ENCODE measurements around the gene NIPSNAP3A.
"Not testable (repeated sequence)": the region's sequence is repeated elsewhere in the genome, so short reads cannot be mapped to it uniquely, and the experiment has no call there.

Gene NIPSNAP3A

GRCh38 chr9:104747565-104748358, at the start of gene NIPSNAP3A:
Gene NIPSNAP3A, plus strand, starts transcription at chr9:104747683. Its CDS starts 110 bp downstream, at chr9:104747793.
- DNase-seq (ENCODE audit: low spot score): peak; percentile 89

GRCh38 chr9:104700306-104700705, 47.2 kb upstream of the NIPSNAP3A start:
- DNase-seq (ENCODE audit: low spot score): no peak

DNA sequence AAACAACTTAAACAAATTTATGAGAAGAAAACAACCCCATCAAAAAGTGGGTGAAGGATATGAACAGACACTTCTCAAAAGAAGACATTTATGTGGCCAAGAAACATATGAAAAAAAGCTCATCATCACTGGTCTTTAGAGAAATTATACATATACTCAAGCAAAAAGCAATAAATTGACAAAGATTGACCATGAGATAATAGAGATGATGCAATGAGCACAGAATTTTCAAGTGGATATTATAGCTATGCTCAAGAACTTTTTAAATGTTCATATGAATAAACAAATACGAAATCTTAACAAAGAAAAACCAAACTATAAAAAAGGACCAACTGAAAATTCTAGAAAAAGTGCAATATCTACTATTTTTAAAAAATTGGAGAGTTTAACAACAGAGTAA, 38.7 kb upstream of the NIPSNAP3A start:
- DNase-seq (ENCODE audit: low spot score): not testable (repeated sequence)

DNA sequence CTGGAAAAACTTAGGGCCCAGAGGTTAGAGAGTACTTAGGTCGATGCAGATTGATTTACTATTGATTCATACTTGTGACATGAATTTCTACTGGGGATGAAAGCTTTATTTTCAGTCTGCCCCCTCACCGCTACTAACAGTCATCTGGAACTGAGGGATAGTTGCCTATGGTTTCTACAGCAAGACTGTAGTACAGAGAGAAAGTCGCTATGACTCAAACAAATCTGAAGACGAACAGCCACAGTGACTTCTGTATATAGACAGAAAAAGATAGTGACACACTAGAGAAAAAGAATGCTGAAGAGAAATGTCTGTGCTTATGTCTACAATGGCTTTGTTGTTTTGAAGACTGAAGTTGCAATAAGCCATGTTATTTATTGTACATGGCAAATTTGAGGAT, 35.9 kb upstream of the NIPSNAP3A start:
- no peak for DNase-seq (ENCODE audit: low spot score)

GRCh38 chr9:104725014-104725413, 22.5 kb upstream of the NIPSNAP3A start:
- no peak for DNase-seq (ENCODE audit: low spot score)

DNA sequence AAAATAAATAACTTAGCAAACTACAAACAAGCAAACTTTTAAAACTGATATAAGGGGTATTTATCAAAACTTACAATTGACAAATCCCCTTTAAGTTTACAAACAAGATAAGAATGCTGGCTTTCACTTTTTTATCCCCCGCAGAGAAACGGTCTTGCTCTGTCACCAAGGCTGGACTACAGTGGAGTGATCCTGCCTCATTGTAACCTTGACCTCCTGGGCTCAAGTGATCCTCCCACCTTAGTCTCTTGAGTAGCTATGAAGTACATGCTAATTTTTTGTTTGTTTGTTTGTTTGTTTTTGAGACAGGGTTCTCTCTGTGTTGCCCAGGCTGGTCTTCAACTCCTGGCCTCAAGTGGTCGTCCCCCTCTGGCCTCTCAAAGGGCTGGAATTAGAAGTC, 9.0 kb upstream of the NIPSNAP3A start:
- DNase-seq (ENCODE audit: low spot score): no peak

DNA sequence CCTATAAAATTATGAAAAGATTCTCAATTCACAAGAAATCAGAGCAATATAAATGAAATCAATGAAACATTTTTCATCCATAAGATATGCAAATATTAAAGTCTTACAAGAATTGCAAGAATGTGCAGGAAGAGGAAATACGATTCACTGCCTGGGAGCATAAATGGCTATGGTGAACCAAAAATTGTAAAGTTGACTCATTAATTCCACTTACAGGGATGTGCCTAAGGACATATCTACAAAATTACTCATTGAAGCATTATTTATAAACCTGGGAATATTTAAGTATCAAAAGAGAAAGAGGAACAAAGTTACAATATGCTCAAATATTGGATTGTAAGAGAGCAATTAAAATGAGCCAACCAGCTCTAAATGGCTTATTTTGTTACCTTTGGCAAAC, 6.9 kb upstream of the NIPSNAP3A start:
- peak; percentile 50 for DNase-seq (ENCODE audit: low spot score)

- DNase-seq (ENCODE audit: low spot score): peak; percentile 53
Measured at GRCh38 chr9:104743376-104743985, 4.0 kb upstream of the NIPSNAP3A start.

DNA sequence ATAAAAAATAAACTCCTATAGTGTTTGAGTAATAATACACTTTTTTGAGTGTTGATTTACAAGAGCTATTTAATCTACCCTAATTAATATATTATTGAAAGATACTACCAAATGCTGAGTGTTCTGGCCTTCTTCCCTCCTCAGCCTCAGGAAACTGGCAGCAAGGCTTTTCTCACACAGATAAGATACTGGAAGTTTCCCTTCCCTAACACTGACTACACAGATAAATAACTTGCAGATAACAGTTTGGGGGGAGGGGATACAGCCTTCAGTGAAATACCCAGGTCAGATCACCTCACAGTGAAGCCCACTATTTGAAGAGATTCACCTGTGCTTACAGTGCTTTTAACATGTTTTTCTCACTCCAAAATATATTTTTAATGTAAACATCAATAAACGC, 1.6 kb upstream of the NIPSNAP3A start:
- DNase-seq (ENCODE audit: low spot score): no peak

GRCh38 chr9:104746285-104746684, 1.2 kb upstream of the NIPSNAP3A start:
- DNase-seq (ENCODE audit: low spot score): no peak

DNA sequence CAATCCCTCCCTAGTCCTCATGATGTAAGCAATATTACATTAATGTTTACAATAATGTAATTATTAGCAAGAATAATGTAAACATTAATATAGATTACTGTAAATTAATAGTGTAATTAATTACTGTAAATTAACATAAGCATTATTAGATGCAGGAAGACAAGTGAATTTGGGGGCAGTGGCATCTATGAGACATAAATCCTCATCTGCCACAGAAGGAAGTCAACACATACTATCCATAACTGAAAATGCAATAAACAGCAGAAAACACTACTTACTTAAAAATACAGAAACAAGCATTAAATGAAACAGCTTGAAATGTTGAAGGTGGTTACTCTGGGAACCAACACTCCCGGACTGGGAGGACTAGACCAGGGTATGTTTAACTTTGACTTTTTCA, 685 bp upstream of the NIPSNAP3A start:
- no peak for DNase-seq (ENCODE audit: low spot score)

DNA sequence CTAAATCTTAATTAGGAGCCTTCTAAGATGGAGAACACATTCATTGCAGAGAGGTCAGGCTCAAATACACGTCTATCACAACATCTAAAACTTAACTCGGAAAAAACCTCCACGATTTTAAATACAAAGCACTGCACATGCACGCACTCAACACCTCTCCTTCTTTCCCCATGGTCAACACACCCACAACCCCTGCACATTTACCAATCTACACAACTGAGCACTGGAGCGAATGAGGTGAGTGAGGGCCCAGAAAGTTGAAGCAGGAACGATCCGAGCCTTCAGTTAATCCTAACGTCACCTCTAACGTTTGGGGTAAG, 278 bp upstream of the NIPSNAP3A start:
- no peak for DNase-seq (ENCODE audit: low spot score)

DNA sequence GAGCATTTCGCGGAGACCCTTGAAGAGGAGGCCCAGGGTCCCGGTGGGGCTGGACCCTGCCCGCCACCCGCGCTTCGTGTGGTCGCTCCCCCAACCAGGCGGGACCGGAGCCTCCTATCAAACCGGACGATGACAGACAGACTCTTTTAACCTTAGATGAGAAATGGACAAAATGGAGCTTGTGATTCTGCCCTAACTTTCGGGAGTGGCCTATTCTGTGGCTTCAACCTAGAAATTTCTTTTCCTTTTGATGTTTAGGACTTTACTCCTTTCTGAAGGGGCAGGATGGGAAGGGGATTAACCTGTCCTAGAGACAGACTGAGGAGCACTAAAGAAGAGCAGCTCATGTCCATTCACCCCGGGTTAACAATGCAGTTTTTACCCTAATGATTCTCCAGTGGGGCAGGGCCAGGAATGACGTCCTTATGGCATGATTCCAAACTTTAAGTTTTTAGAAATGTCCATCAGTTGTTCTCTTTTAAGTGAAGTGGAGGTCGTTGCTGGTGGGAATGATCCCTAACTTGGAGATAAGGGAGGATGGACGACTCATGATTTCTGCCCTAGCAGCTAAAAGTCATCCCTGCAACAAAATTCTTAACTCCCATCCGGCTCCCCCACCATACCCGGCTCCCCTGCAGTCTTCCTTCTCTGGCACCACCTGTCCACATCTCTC, 1.0 kb downstream of the NIPSNAP3A start:
- DNase-seq (ENCODE audit: low spot score): peak; percentile 43

DNA sequence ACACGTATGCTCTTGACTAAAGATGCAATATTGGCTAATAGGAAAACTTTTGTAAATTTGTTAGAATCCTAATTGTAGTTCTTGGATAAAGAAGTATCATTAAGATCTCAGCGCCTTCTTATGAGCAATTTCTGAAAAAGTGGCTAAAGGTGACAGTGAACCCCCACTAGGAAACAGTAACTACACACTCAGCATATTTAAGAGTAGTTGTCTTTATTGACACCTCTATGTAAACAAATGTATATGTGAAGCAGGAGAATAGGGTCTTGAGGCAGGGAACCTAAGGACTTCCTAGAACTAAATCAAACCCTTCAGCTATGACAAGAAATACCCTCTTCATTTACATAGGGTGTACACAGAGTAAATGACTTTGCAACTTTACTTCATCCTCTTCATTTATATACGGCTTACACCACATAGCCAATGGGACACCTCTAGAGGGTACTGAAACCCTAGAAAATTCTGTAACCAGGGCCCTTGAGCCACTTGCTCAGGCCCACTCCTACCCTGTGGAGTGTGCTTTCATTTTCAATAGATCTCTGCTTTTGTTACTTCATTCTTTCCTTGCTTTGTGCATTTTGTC, 2.8 kb downstream of the NIPSNAP3A start:
- DNase-seq (ENCODE audit: low spot score): no peak

GRCh38 chr9:104758974-104759373, 11.5 kb downstream of the NIPSNAP3A start:
- DNase-seq (ENCODE audit: low spot score): no peak

- DNase-seq (ENCODE audit: low spot score): no peak
Measured at GRCh38 chr9:104765138-104765537, 17.7 kb downstream of the NIPSNAP3A start.

DNA sequence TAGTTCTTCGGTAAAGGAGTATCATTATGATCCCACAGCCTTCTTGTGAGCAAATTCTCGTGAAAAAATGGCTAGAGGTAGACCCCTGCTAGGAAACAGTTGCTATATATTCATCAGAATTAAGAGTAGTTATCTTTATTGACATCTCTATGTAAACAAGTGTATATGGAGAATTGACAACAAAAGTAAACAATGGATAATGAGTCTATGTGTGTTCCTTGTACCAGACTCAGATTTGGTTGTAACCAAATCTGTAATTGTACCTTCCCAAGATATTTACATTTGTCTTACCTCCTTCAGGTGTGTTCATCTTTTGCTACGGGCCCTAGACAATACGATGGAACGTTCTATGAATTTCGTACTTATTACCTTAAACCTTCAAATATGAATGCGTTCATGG, 18.5 kb downstream of the NIPSNAP3A start:
- DNase-seq (ENCODE audit: low spot score): no peak

DNA sequence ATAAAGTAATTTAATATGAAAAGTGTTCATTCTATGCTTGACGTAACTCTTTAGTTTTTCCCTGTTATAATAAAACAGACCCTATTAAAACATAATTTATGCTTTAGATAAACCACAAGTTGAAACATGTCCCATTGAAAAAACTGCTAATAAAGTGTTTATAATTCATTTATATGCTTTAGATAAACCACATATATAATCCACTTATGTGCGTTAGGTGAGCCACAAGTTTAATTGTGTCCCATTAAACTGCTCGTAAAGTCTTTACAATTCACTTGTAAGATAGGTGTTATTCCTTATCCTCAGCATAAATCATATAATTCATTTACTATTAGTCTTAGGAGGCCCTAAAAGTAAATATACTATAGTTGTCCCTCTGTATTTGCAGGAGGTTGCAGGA, 20.0 kb downstream of the NIPSNAP3A start:
- DNase-seq (ENCODE audit: low spot score): no peak

DNA sequence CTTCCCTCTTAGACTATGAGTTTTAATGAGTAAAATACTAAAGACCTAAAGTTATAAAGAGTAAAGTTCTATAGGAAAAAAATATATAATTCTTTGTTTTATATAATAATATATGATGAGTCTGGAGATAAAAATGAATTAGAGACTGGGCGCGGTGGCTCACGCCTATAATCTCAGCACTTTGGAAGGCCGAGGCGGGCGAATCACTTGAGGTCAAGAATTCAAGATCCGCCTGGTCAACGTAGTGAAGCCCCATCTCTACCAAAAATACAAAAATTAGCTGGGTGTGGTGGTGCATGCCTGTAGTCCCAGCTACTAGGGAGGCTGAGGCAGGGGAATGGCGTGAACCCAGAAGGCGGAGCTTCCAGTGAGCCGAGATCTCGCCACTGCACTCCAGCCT, 21.5 kb downstream of the NIPSNAP3A start:
- DNase-seq (ENCODE audit: low spot score): not testable (repeated sequence)

DNA sequence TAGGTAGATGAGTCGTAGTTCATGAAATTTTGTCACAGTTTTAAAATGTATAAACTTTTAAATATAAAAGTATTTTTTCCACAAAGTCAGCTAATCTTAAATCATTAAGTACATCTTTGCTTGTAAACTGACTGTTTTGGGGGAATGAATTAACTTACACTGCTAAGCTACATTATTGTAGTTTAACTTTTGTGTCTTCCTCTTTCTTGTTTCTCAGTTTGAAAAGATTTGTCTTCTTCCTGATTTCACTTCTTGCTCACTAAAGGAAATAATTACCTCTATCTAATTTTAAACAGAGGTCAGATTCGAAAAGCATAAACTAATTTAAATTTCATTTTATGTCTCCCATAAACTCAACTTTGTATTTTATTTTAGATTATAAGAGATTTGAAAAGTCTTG, 22.2 kb downstream of the NIPSNAP3A start:
- DNase-seq (ENCODE audit: low spot score): no peak

DNA sequence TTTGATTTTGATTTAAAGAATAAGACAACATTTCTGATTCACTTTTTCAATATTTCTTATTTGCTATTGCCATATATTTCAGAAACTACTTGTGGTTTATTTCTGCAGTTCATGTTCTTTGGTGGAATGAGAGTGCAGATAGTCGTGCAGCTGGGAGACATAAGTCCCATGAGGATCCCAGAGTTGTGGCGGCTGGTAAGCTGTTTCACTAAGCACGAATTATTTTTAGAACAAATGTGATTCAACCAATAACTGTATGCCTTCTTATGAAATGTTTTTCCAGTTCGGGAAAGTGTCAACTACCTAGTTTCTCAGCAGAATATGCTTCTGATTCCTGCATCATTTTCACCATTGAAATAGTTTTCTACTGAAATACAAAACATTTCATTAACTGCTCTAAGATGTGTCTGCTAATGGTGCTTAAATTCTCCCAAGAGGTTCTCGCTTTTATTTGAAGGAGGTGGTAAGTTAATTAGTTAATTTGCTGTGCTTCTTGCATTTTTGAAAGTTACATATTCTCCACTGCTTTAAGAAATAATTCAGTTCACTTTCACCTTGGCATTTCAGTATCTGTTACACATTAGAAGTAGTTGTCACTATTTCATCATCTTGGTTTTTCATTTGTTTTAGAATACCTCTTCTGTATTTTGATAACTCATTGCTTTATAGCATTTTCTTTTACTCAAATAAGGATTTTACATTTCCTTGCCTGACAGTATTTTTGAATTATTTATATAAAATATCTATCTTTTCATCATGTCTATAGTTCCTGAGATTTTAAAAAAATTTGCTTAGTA, 25.4 kb downstream of the NIPSNAP3A start:
- no peak for DNase-seq (ENCODE audit: low spot score)

GRCh38 chr9:104774132-104774531, 26.6 kb downstream of the NIPSNAP3A start:
- no peak for DNase-seq (ENCODE audit: low spot score)
